Measurements from ENCODE around the gene LCN6. TPM values are rescaled to one million over a fixed set of nuclear protein-coding genes. Genes with fewer than 3 reads are reported as not detected.
"Not testable (repeated sequence)": the region's sequence is repeated elsewhere in the genome, so short reads cannot be mapped to it uniquely, and the experiment has no call there.

Gene LCN6
- total and polyA plus RNA-seq, 7 donors = 1.2 to 19.1 (median 5.9) TPM

GRCh38 chr9:136773386-136774044 is 25.2 kb upstream of the LCN6 start:
- Histone ChIP-seq H3K27me3 (no peaks in the 10 kb centered on the region), H3K27ac (no peak overlapping the region), H3K9me3 (peaks cover 0 to 4% (median 2%) of the 10 kb centered on the region in 4 donors), H3K4me1 (no peaks in the 10 kb centered on the region), H3K36me3 (no peaks in the 10 kb centered on the region), H3K4me3 (no peak overlapping the region)
- WGBS, 2 donors = 81 to 89% methylated on average over 7 of the region's 7 CpGs
- DNase-seq = no peak
- intact Hi-C loops (cut with DNase I) = no loop called here
- TF ChIP-seq EP300 (IDR thresholded peaks at IDR 0.05) (no peak), POLR2A (IDR thresholded peaks at IDR 0.05) (no peak), POLR2AphosphoS5 (IDR thresholded peaks at IDR 0.05) (no peak), CTCF (IDR thresholded peaks at IDR 0.05) (no peak)

GRCh38 chr9:136771907-136772415 is 23.6 kb upstream of the LCN6 start:
- no peak for TF ChIP-seq EP300 (IDR thresholded peaks at IDR 0.05)
- TF ChIP-seq POLR2A (IDR thresholded peaks at IDR 0.05) = no peak
- TF ChIP-seq POLR2AphosphoS5 (IDR thresholded peaks at IDR 0.05) = no peak
- TF ChIP-seq CTCF (IDR thresholded peaks at IDR 0.05) = no peak
- Histone ChIP-seq H3K4me3 (no peak overlapping the region), H3K9me3 (peaks cover 0 to 4% (median 2%) of the 10 kb centered on the region in 4 donors), H3K4me1 (no peaks in the 10 kb centered on the region), H3K36me3 (no peaks in the 10 kb centered on the region), H3K27me3 (peaks cover 0 to 11% (median 10%) of the 10 kb centered on the region in 3 donors), H3K27ac (no peak overlapping the region)
- intact Hi-C loops (cut with DNase I) = no loop called here
- no peak for DNase-seq
- WGBS, 2 donors = 64 to 76% methylated on average over 3 of the region's 3 CpGs

- intact Hi-C loops (cut with DNase I) = no loop called here
Observed at GRCh38 chr9:136769710-136770191, 21.4 kb upstream of the LCN6 start.

DNA sequence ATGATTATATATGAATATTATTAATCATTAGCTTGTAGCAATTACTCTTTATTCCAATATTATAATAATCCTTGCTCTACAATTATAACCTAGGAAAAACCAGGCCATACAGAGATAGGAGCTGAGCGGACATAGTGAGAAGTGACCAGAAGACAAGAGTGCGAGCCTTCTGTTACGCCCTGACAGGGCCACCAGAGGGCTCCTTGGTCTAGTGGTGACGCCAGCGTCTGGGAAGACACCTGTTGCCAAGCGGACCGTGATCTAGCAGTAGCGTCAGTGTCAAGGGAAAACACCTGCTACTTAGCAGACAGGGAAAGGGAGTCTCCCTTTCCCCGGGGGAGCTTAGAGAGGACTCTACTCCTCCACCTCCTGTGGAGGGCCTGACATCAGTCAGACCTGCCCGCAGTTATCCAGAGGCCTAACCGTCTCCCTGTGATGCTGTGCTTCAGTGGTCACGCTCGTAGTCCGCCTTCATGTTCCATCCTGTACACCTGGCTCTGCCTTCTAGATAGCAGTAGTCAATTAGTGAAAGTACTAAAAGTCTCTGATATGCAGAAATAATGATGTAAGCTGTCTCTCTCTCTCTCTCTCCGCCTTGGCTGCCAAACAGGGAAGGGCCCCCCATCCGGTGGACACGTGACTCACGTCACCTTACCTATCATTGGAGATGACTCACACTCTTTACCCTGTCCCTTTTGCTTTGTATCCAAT is 18.2 kb upstream of the LCN6 start:
- H3K27ac ChIP-seq; H3K4me1 ChIP-seq; H3K36me3 ChIP-seq; H3K9me3 ChIP-seq; intact Hi-C loops (cut with DNase I); H3K4me3 ChIP-seq: not testable (repeated sequence)
- H3K27me3 ChIP-seq = peaks cover 11 to 54% (median 36%) of the 10 kb centered on the region in 3 donors
- WGBS, 2 donors = 27 to 42% methylated on average over 18 of the region's 18 CpGs
- peak; percentile 77 for DNase-seq
- TF ChIP-seq CTCF (IDR thresholded peaks at IDR 0.05) = peak in 1 of 4 experiments; percentile 20

More at GRCh38 chr9:136769710-136770191, 21.4 kb upstream of the LCN6 start:
- H3K27ac ChIP-seq = no peak overlapping the region
- 5 to 11% methylated on average over 16 of the region's 16 CpGs for WGBS, 2 donors
- peaks cover 0 to 23% (median 11%) of the 10 kb centered on the region in 3 donors for H3K27me3 ChIP-seq
- no peaks in the 10 kb centered on the region for H3K4me1 ChIP-seq
- H3K4me3 ChIP-seq = no peak overlapping the region
- no peaks in the 10 kb centered on the region for H3K36me3 ChIP-seq
- TF ChIP-seq CTCF (IDR thresholded peaks at IDR 0.05) (peak in 2 of 4 experiments; percentile 30 to 39), EP300 (IDR thresholded peaks at IDR 0.05) (no peak), POLR2A (IDR thresholded peaks at IDR 0.05) (no peak)
- H3K9me3 ChIP-seq = peaks cover 0 to 4% (median 2%) of the 10 kb centered on the region in 4 donors
- DNase-seq = peak; percentile 58

- H3K4me3 ChIP-seq; H3K9me3 ChIP-seq; H3K36me3 ChIP-seq; H3K4me1 ChIP-seq; H3K27ac ChIP-seq; intact Hi-C loops (cut with DNase I): not testable (repeated sequence)
- H3K27me3 ChIP-seq = peaks cover 11 to 55% (median 36%) of the 10 kb centered on the region in 3 donors
- WGBS, 2 donors = 42 to 74% methylated on average over 14 of the region's 14 CpGs
- peak; percentile 34 for DNase-seq
Observed at GRCh38 chr9:136765745-136766409, 17.6 kb upstream of the LCN6 start.
